CD4-positive, alpha-beta T cell treated with Interleukin-21 for 1 hour (primary cell): ENCODE measurements around the gene SNED1.
"Not testable (repeated sequence)": the region's sequence is repeated elsewhere in the genome, so short reads cannot be mapped to it uniquely, and the experiment has no call there.

Experiments
- DNase-seq: peaks from one replicate; pipeline ENCODE4 v3.0.0-alpha.2; 2020

The SNED1 gene

DNA sequence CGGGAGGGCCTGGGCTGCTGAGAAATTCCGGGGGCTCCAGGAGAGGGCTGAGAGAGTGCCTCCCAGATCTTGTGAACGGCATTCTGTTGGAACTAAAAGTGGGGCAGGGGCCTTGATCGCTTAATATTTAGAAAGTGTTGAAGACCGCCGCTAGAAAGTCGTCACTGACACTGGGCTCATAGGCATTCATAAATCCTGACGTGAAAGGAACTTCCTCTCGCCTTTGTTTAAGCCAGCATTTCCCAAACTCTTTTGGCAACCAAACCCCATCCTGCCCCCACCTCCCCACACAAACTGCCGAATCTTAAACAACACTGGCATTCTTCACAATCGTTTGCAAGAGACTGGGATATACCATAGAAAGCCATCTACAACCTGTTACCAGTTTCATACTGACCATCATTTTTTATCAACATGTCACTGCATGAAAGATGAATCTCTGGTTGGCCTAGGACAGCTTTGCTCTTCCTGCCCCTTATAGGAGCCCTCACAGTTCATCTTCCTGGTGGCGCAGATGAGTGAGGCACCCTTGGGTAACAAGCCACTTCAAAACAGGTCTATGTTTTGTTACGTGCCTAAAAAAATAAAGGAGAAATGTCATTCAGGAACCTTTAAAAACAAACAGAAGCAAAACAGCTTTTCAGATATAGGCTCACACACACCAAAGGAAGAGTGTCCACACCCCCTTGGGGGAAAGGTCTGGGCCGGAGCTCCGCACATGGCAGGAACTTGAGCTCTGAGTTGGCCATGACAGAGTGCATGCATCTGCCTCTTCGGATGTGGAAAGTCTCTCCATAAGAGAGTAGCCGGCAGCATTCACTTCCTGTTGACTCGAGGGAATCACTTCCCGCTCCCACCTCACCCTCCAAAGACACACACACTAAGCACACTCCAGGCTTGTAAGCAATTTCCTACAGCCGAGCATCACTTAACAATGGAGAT, 90.6 kb downstream of the SNED1 start:
- no peak for DNase-seq

GRCh38 chr2:241091201-241091600, 92.8 kb downstream of the SNED1 start:
- DNase-seq = no peak

GRCh38 chr2:241091734-241092445, 93.5 kb downstream of the SNED1 start:
- DNase-seq = no peak

DNA sequence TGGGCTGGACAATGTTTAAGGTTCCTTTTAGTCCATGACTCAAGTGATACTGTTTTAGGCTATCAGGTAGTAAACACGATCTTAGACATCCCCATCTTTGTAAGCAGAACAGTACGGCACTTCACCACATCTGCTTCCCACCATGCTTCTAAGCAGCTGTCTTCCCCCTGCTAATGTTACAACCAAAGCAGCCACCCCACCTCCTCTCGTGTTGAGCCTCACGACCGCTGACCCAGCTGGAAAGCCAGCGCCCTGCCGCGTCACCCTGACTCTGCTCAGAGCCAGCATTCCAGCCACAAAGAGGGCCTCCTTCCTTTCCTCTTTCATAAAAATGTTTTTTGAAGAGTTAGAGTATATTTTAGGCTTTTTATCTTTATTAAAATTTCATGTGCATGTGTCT, 94.3 kb downstream of the SNED1 start:
- DNase-seq = no peak

DNA sequence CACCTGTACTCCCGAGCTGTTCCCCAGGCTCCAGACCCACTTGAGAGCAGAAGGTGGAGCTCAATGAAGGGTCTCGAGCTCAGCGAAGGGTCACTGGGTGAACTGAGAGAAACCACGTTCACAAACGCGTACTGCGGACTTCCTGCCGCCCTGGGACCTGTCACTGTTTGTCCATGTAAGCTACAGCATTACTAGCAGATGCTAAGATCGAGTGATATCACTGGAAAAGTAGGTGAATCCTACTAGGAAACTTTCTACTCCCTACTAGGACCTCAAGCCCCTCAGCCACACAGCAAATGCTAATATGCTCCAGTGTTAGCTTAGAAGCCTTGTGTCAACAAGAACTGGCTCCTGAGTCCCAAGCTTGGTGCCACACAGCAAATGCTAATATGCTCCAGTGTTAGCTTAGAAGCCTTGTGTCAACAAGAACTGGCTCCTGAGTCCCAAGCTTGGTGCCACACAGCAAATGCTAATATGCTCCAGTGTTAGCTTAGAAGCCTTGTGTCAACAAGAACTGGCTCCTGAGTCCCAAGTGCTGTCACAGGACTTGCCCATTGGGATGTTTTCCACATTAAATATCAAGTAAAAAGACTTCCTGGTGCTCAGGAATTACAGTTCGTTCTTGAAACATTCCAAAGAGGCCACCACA, 94.8 kb downstream of the SNED1 start:
- DNase-seq = not testable (repeated sequence)

GRCh38 chr2:241094172-241094571, 95.8 kb downstream of the SNED1 start:
- DNase-seq = no peak

DNA sequence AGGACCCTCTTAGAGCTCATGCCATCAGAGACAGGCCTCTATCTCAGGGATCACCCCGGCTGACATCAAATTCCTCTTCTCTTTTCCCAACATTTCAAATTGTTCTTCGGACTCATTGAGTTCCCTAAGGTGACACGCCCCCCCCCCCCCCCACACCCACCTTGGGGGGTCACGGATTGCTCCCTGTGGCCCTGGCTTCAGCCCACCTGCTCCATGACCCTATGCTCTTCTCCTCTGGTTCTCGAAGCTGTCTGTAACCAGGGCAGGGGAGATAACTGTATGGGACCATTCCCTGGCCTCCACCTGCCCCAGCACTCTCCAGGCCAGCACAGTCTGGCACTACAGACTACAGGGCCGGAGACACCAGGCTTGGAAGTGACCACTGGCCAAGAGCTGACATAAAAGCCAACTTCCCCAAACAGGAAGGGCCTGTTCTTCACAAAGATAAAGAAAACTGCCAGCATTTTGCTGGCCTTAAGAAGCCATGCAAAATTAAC, 96.6 kb downstream of the SNED1 start:
- DNase-seq = no peak

GRCh38 chr2:241095594-241096290, 97.3 kb downstream of the SNED1 start:
- peak; percentile 80 for DNase-seq

- no peak for DNase-seq
Measured at GRCh38 chr2:241096979-241097378, 98.6 kb downstream of the SNED1 start.

- no peak for DNase-seq
Measured at GRCh38 chr2:241099246-241099645, 100.8 kb downstream of the SNED1 start.

- peak; percentile 90 for DNase-seq
Measured at GRCh38 chr2:241102239-241102803, 103.9 kb downstream of the SNED1 start, which contains the start of gene MTERF4. Gene MTERF4, minus strand, starts transcription at chr2:241102287. Its CDS starts 14 bp downstream, at chr2:241102273.

- DNase-seq = no peak
Measured at GRCh38 chr2:241103176-241103595, 104.8 kb downstream of the SNED1 start.

DNA sequence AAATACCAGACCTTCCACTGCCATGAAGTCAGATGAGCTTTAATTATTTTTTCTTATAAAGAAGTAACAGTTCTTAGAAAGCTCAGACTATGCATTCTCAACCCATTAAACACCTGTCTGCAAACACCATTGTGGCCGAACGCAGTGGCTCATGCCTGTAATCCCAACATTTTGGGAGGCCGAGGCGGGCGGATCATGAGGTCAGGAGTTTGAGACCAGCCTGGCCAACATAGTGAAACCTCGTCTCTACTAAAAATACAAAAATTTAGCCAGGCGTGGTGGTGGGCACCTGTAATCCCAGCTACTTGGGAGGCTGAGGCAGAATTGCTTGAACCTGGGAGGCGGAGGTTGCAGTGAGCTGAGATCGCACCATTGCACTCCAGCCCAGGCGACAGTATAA, 106.2 kb downstream of the SNED1 start:
- DNase-seq = not testable (repeated sequence)

- no peak for DNase-seq
Measured at GRCh38 chr2:241105641-241106040, 107.2 kb downstream of the SNED1 start.

DNA sequence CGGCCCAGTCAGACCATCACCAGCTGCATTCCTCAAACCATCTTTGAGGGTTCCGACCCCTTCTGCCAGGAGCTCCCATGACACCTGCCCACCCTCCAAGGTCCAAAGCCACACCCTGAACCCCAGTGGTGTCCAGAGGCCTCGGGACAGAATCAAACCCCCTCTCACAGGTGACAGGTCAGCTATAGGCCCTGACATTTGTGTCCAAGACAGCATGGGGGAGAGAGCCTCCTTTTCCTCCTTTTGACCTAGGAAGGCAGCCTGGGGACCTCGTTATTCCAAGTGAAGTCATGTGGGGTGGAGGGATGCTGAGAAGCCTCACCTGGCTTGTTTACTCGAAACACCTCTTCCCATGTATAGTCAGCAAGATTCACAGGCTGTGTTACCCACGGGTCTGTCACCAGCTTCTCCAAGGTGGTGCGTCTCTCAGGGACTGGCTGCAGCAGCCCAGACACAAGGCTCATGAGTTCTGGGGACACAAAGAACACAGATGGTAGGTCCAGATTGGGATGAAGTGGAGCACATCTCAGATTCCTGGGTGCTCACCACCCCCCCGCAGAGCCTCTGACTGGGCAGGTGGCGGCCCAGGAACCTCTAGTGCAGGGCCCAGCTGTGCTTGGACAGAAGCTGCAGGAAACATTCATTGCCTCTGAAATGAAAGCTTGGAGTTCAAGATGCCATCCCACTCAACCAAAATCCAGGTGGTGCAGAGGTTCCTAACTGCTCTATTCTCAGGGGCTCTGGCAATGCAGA, 108.8 kb downstream of the SNED1 start:
- DNase-seq = no peak

DNA sequence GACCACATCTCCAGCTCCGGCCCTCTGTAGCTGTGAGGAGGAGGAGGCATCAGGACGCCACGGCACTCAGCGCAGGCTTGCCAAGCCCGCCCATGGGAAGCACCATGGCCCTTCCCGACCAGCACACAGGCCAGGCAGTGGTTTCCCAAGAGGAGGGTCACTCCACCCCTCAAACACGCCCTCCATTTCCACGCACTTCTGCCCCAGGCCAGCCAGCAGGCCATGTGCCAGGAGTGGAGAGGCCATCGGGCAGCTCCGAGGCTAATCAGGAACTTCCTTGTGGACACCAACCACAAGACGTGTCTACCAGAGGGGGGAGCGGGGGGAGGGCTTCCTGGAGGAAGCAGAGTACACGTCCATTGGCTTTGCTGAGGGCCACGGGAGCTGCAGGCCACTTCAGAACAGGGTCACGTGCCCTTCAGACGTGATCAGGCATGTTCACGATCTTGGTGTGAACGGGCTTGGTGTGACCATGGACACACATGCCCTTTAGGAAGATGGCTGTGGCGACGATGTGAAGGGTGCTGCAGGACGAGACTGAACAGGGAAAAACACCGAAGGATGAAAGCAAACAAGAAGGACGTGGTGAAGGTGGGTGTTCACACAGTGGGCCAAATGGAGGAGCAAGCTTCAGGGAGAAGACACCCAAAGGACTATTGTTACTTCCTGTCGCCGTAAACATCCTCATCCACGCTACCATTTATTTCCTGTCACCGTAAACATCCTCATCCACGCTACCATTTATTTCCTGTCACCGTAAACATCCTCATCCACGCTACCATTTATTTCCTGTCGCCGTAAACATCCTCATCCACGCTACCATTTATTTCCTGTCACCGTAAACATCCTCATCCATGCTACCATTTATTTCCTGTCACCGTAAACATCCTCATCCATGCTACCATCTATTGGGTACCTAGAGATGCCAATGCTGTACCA, 110.1 kb downstream of the SNED1 start:
- peak; percentile 58 for DNase-seq

GRCh38 chr2:241109210-241110088, 111.0 kb downstream of the SNED1 start:
- DNase-seq = no peak

DNA sequence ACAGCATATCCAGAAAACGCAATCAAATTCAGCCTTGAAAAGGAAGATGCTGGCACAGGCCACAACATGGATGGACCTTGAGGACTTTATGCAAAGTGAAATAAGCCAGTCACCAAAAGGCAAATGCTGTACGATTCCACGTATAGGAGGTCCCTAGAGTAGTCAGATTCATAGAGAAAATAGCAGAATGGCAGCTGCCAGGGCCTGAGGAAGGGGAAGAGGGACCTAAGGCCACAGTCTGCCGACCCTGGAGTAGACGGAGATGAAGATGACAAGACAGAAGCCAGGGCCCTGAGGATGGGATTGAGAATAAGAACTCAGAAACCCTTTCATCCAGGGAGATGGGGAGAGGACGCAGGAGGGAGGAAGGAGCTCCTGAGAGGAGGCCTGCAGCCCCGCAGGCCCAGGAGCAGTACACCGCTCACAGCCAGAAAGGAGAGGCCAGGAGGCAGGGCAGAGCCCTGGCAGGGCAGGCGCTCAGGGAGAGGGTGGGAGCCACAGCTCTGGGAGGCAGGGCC, 111.7 kb downstream of the SNED1 start:
- no peak for DNase-seq
